Endothelial cell (in vitro differentiated cells): ENCODE measurements around the gene ZNF580. TPM values are rescaled to one million over a fixed set of nuclear protein-coding genes. Genes with fewer than 3 reads are reported as not detected.

ENCODE experiments used
- DNase-seq: peaks from one replicate; pipeline ENCODE4 v3.0.0; 2021; ENCODE audit warnings: low spot score
- H3K27ac Mint-ChIP-seq: one replicate; pipeline ENCODE4 v1.8.0; 2021; ENCODE audit warnings: mixed read lengths, inconsistent platforms; ENCODE audit not compliant: unreplicated experiment
- H3K27me3 Mint-ChIP-seq: one replicate; pipeline ENCODE4 v1.8.0; 2021; ENCODE audit warnings: mild to moderate bottlenecking, moderate library complexity, mixed read lengths, inconsistent platforms; ENCODE audit not compliant: unreplicated experiment
- H3K36me3 Mint-ChIP-seq: one replicate; pipeline ENCODE4 v1.8.0; 2021; ENCODE audit warnings: mild to moderate bottlenecking, low read depth, mixed read lengths, inconsistent platforms; ENCODE audit not compliant: unreplicated experiment
- H3K4me1 Mint-ChIP-seq: one replicate; pipeline ENCODE4 v1.8.0; 2021; ENCODE audit warnings: mild to moderate bottlenecking, mixed read lengths, inconsistent platforms; ENCODE audit not compliant: unreplicated experiment
- H3K4me3 Mint-ChIP-seq: one replicate; pipeline ENCODE4 v1.8.0; 2021; ENCODE audit warnings: mild to moderate bottlenecking, mixed read lengths, inconsistent platforms; ENCODE audit not compliant: unreplicated experiment
- H3K9me3 Mint-ChIP-seq: one replicate; pipeline ENCODE4 v1.8.0; 2021; ENCODE audit warnings: mixed read lengths, inconsistent platforms; ENCODE audit not compliant: unreplicated experiment
- CTCF ChIP-seq: fragments of 200-600 bp; sonication (generic); IDR thresholded peaks from one replicate; pipeline ENCODE4 v1.5.0; 2021; ENCODE audit warnings: antibody characterized with exemption; ENCODE audit not compliant: unreplicated experiment
- total RNA-seq: library from RNA; stranded (reverse); fragmentation: NEBNext Ultra II Directional; extraction: Animal tissue kit (Norgen Biotek cat#: 25700); gene quantifications from one replicate; pipeline ENCODE4 v1.2.1, GENCODE V29; 2021; ENCODE audit not compliant: unreplicated experiment

The ZNF580 gene
- total RNA-seq, 1 donor from 2014 or later: 34.0 TPM

GRCh38 chr19:55654868-55655647 is 14.3 kb downstream of the ZNF580 start, which contains the start of gene U2AF2:
U2AF2 (plus strand) TSS chr19:55655035; CDS start chr19:55655105, 70 bp downstream.
- peak; percentile 98 for DNase-seq
- no peak for TF ChIP-seq CTCF
- peaks cover 54% of the 10 kb centered on the region for H3K4me1 Mint-ChIP-seq
- no peaks in the 10 kb centered on the region for H3K9me3 Mint-ChIP-seq
- H3K27ac Mint-ChIP-seq: peak within 1 kb of the TSS; percentile 99
- H3K27me3 Mint-ChIP-seq: peaks cover 38% of the 10 kb centered on the region
- peak within 1 kb of the TSS; percentile 99 for H3K4me3 Mint-ChIP-seq
- peaks cover 23% of the 10 kb centered on the region for H3K36me3 Mint-ChIP-seq

DNA sequence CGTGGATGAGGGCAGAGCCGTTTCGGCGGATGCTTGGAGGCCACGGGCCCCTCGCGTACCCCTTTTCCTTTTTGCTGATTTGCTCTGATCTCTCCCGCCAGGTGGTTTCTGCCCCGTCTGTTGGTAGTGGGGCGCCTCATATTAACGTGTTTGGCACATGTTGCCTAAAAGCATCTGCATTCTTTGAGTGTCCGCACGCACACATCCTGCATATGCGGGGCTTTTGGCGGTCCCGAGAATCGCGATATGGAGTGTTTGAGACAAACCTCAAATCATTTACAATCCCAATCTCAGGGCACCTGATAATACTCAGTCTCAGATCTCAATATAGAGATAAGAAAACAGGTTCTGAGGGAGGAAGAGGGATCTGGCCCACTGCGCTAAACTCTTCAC is 14.8 kb downstream of the ZNF580 start:
- Mint-ChIP-seq H3K4me1 (peaks cover 60% of the 10 kb centered on the region), H3K27me3 (peaks cover 37% of the 10 kb centered on the region), H3K9me3 (no peaks in the 10 kb centered on the region), H3K27ac (peak overlapping the region; percentile 99), H3K4me3 (peak overlapping the region; percentile 99), H3K36me3 (peaks cover 23% of the 10 kb centered on the region)
- DNase-seq: no peak
- TF ChIP-seq CTCF: no peak

GRCh38 chr19:55656552-55656951 is 15.8 kb downstream of the ZNF580 start:
- no peak for DNase-seq
- TF ChIP-seq CTCF: no peak
- Mint-ChIP-seq H3K4me3 (peak overlapping the region; percentile 99), H3K9me3 (no peaks in the 10 kb centered on the region), H3K27me3 (peaks cover 38% of the 10 kb centered on the region), H3K4me1 (peaks cover 66% of the 10 kb centered on the region), H3K27ac (peak overlapping the region; percentile 99), H3K36me3 (peaks cover 26% of the 10 kb centered on the region)

- H3K9me3 Mint-ChIP-seq: no peaks in the 10 kb centered on the region
Measured at GRCh38 chr19:55656988-55657747, 16.4 kb downstream of the ZNF580 start.

More at GRCh38 chr19:55656988-55657747, 16.4 kb downstream of the ZNF580 start:
- peaks cover 32% of the 10 kb centered on the region for H3K36me3 Mint-ChIP-seq
- no peak for TF ChIP-seq CTCF
- DNase-seq: no peak
- peak overlapping the region; percentile 76 for H3K27ac Mint-ChIP-seq
- H3K4me1 Mint-ChIP-seq: peaks cover 69% of the 10 kb centered on the region
- H3K27me3 Mint-ChIP-seq: peaks cover 41% of the 10 kb centered on the region
- H3K4me3 Mint-ChIP-seq: peak overlapping the region; percentile 99
